ENCODE measurements around the gene CIAPIN1.

- TF ChIP-seq ZNF274 (IDR thresholded peaks at IDR 0.05; ENCODE audit: low read depth, low read length) (no peak), YY1 (IDR thresholded peaks at IDR 0.05; ENCODE audit: insufficient read depth, insufficient read length) (no peak), SUZ12 (IDR thresholded peaks at IDR 0.05; ENCODE audit: extremely low read depth, insufficient read depth, insufficient read length) (no peak)
These were observed 65.2 kb downstream of the CIAPIN1 start for GRCh38 chr16:57381791-57382534.
